MM.1S (cell line): ENCODE results near the gene LKAAEAR1.

ENCODE experiments used
- DNase-seq: peaks from one replicate; pipeline ENCODE4 v3.0.0-alpha.2; 2015
- H2AFZ ChIP-seq: fragments of 300-600 bp; sonication (generic); 2 replicates; pipeline ENCODE4 v1.6.0; 2016; ENCODE audit warnings: antibody characterized with exemption, low read length
- H3F3A ChIP-seq: fragments of 300-600 bp; sonication (generic); 2 replicates; pipeline ENCODE4 v1.6.1; 2016; ENCODE audit warnings: mild to moderate bottlenecking, antibody characterized with exemption, low read length, moderate library complexity, mixed read lengths; ENCODE audit not compliant: insufficient read depth
- H3K27ac ChIP-seq: fragments of 300-600 bp; sonication (generic); 2 replicates; pipeline ENCODE4 v1.5.1; 2016; ENCODE audit warnings: mild to moderate bottlenecking, low read length
- H3K27me3 ChIP-seq: fragments of 300-600 bp; sonication (generic); replicated peaks from 2 replicates; pipeline ENCODE4 v1.6.0; 2016; ENCODE audit warnings: low read length; ENCODE audit not compliant: insufficient read depth
- H3K36me3 ChIP-seq: fragments of 300-600 bp; sonication (generic); replicated peaks from 2 replicates; pipeline ENCODE4 v1.6.1; 2016; ENCODE audit warnings: mild to moderate bottlenecking, low read length, mixed read lengths; ENCODE audit not compliant: insufficient read depth
- H3K4me1 ChIP-seq: fragments of 300-600 bp; sonication (generic); 2 replicates; pipeline ENCODE4 v1.6.1; 2016; ENCODE audit warnings: low read length, mixed read lengths
- H3K4me2 ChIP-seq: fragments of 300-600 bp; sonication (generic); 2 replicates; pipeline ENCODE4 v1.6.0; 2016; ENCODE audit warnings: low read depth, low read length
- H3K4me3 ChIP-seq: fragments of 300-600 bp; sonication (generic); 2 replicates; pipeline ENCODE4 v1.5.1; 2016; ENCODE audit warnings: low read length, mixed read lengths
- H3K79me2 ChIP-seq: fragments of 300-600 bp; sonication (generic); 2 replicates; pipeline ENCODE4 v1.6.1; 2016; ENCODE audit warnings: mixed run types, low read length, mixed read lengths
- H3K9ac ChIP-seq: fragments of 300-600 bp; sonication (generic); 2 replicates; pipeline ENCODE4 v1.6.1; 2016; ENCODE audit warnings: low read length, mixed read lengths
- H3K9me2 ChIP-seq: fragments of 300-600 bp; sonication (generic); replicated peaks from 2 replicates; pipeline ENCODE4 v1.6.1; 2016; ENCODE audit warnings: mild to moderate bottlenecking, low read length, mixed read lengths; ENCODE audit not compliant: insufficient read depth
- H3K9me3 ChIP-seq: fragments of 300-600 bp; sonication (generic); replicated peaks from 2 replicates; pipeline ENCODE4 v1.6.1; 2016; ENCODE audit warnings: mild to moderate bottlenecking, low read length, mixed read lengths; ENCODE audit not compliant: insufficient read depth
- H4K20me1 ChIP-seq: fragments of 300-600 bp; sonication (generic); 2 replicates; pipeline ENCODE4 v1.6.1; 2016; ENCODE audit warnings: mild to moderate bottlenecking, low read length, moderate library complexity, mixed read lengths; ENCODE audit not compliant: insufficient read depth
- CTCF ChIP-seq: fragments of 300-600 bp; sonication (generic); IDR thresholded peaks from 2 replicates; pipeline ENCODE4 v1.5.1; 2016; ENCODE audit warnings: antibody characterized with exemption, low read length, mixed read lengths
- EZH2 ChIP-seq: fragments of 300-600 bp; sonication (generic); optimal IDR thresholded peaks from 2 replicates; pipeline ENCODE3; 2017; ENCODE audit warnings: low read depth, mild to moderate bottlenecking, antibody characterized with exemption, low read length, mixed read lengths
- EZH2phosphoT487 ChIP-seq: fragments of 300-600 bp; sonication (generic); IDR thresholded peaks from 2 replicates; pipeline ENCODE4 v1.6.1; 2018; ENCODE audit warnings: antibody characterized with exemption, low read length

The LKAAEAR1 gene

GRCh38 chr20:64111841-64112641 lies 27.8 kb upstream of the LKAAEAR1 start:
- H3K27me3 ChIP-seq, result peaks cover 98% of the 10 kb centered on the region
- no peak overlapping the region for H3K9ac ChIP-seq
- no peak overlapping the region for H2AFZ ChIP-seq
- H3F3A ChIP-seq, result no peaks in the 10 kb centered on the region
- no peak for DNase-seq
- no peak overlapping the region for H3K27ac ChIP-seq
- H4K20me1 ChIP-seq, result no peaks in the 10 kb centered on the region
- no peaks in the 10 kb centered on the region for H3K9me2 ChIP-seq
- no peaks in the 10 kb centered on the region for H3K79me2 ChIP-seq
- H3K9me3 ChIP-seq, result no peaks in the 10 kb centered on the region
- no peaks in the 10 kb centered on the region for H3K36me3 ChIP-seq
- no peak overlapping the region for H3K4me2 ChIP-seq
- H3K4me1 ChIP-seq, result no peaks in the 10 kb centered on the region
- TF ChIP-seq EZH2phosphoT487 (no peak), EZH2 (no peak), CTCF (no peak)
- H3K4me3 ChIP-seq, result no peak overlapping the region

- Histone ChIP-seq H3K4me1 (no peaks in the 10 kb centered on the region), H3K9ac (no peak overlapping the region), H3K9me2 (no peaks in the 10 kb centered on the region), H3F3A (no peaks in the 10 kb centered on the region), H3K27ac (no peak overlapping the region), H3K27me3 (peaks cover 97% of the 10 kb centered on the region), H2AFZ (no peak overlapping the region), H3K4me3 (no peak overlapping the region), H4K20me1 (no peaks in the 10 kb centered on the region), H3K4me2 (no peak overlapping the region), H3K36me3 (no peaks in the 10 kb centered on the region), H3K79me2 (no peaks in the 10 kb centered on the region), H3K9me3 (no peaks in the 10 kb centered on the region)
- DNase-seq, result no peak
- TF ChIP-seq EZH2 (no peak), EZH2phosphoT487 (no peak), CTCF (no peak)
Measured at GRCh38 chr20:64110411-64111068, 26.3 kb upstream of the LKAAEAR1 start.

GRCh38 chr20:64109831-64110391 lies 25.7 kb upstream of the LKAAEAR1 start:
- Histone ChIP-seq H3K27ac (no peak overlapping the region), H3K9ac (no peak overlapping the region), H2AFZ (no peak overlapping the region), H3K4me1 (no peaks in the 10 kb centered on the region), H4K20me1 (no peaks in the 10 kb centered on the region), H3K9me2 (no peaks in the 10 kb centered on the region), H3K79me2 (no peaks in the 10 kb centered on the region), H3F3A (no peaks in the 10 kb centered on the region), H3K4me3 (no peak overlapping the region), H3K36me3 (no peaks in the 10 kb centered on the region), H3K9me3 (no peaks in the 10 kb centered on the region), H3K4me2 (no peak overlapping the region), H3K27me3 (peaks cover 93% of the 10 kb centered on the region)
- TF ChIP-seq EZH2, result no peak
- no peak for DNase-seq
